Calu3 (cell line): ENCODE data around the gene TAS2R42. TPM values are rescaled to one million over a fixed set of nuclear protein-coding genes. Genes with fewer than 3 reads are reported as not detected.
A peak's percentile ranks its signal among the peaks of the same experiment; 100 is the strongest.

Source experiments
- BruUV-seq: library from RNA; stranded (reverse); fragments of 400-500 nt; replicated peaks from 2 replicates; lab custom pipeline; 2021; lab: Mats Ljungman, UMichigan
- CTCF ChIA-PET: fragments of 300-600 bp; sonication (Branson Sonifier 250); formaldehyde crosslinking; loops from one replicate; lab custom pipeline; 2022; ENCODE audit warnings: antibody characterized with exemption; lab: Charles Lee
- DNase-seq: peaks from one replicate; pipeline ENCODE4 v3.0.0; 2022
- H3K27ac Mint-ChIP-seq: one replicate; pipeline ENCODE4 v1.8.0; 2022; ENCODE audit warnings: mixed read lengths; ENCODE audit not compliant: unreplicated experiment
- H3K27me3 Mint-ChIP-seq: one replicate; pipeline ENCODE4 v1.8.0; 2022; ENCODE audit warnings: mixed read lengths; ENCODE audit not compliant: unreplicated experiment
- H3K36me3 Mint-ChIP-seq: one replicate; pipeline ENCODE4 v1.8.0; 2022; ENCODE audit warnings: mild to moderate bottlenecking, moderate library complexity, mixed read lengths; ENCODE audit not compliant: insufficient read depth, unreplicated experiment
- H3K4me1 Mint-ChIP-seq: one replicate; pipeline ENCODE4 v1.8.0; 2022; ENCODE audit warnings: mild to moderate bottlenecking, low read depth, mixed read lengths; ENCODE audit not compliant: unreplicated experiment
- H3K4me3 Mint-ChIP-seq: one replicate; pipeline ENCODE4 v1.8.0; 2022; ENCODE audit warnings: mild to moderate bottlenecking, low read depth, moderate library complexity, mixed read lengths; ENCODE audit not compliant: unreplicated experiment
- H3K9me3 Mint-ChIP-seq: one replicate; pipeline ENCODE4 v1.8.0; 2022; ENCODE audit warnings: low read depth, mixed read lengths; ENCODE audit not compliant: unreplicated experiment
- intact Hi-C: fragments of 100-400 bp; cut with micrococcal nuclease; formaldehyde crosslinking; loops from one replicate; pipeline ENCODE4 v1.10.0; 2022; ENCODE audit not compliant: unreplicated experiment
- total RNA-seq: library from RNA; stranded (reverse); gene quantifications from 2 replicates; pipeline ENCODE4 v1.2.3, GENCODE V29; 2022
- TF ChIP-seq, protein P1 (sequence below): fragments of 200-600 bp; IDR thresholded peaks from one replicate; pipeline ENCODE4 v1.8.0; 2022; ENCODE audit warnings: antibody characterized with exemption; ENCODE audit not compliant: unreplicated experiment

TAS2R42 gene
- total RNA-seq, 1 experiment from 2014 or later, result not detected

DNA sequence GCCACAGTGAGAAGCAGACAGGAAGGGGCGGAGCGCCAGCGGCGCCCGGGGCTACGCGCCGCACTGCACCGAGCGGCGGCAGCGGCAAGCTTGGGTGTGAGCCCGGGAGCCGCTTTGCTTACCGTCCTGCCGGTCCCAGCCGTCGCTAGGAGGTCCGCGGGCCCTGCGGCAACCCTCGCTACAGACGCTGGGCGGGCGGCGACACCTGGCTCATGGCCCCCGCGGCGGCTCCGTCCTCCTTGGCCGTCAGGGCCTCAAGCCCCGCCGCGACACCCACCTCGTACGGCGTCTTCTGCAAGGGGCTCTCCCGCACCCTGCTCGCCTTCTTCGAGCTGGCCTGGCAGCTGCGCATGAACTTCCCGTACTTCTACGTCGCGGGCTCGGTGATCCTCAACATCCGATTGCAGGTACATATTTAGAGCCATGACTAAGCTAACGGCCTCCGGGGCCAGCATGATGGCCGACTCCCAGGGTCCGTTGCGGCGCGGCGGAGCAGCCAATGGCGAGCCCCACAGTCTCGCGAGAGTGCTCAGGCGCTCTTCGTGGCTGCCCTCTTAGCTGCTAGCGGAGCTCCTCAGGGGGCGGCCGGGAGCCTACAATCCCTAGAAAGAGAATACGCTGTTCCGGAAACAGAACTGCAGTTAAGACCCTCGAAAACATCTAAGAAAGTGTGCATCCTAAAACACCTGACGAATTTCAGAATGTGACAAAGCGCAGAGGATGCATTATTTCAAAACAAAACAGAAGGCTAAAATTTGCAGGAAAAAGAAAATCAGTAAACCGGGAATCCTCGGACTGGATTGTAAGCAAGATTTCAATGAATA is 15.4 kb downstream of the TAS2R42 start, which contains the start of gene SMIM10L1:
TSS of gene SMIM10L1 (plus strand) at position 50 of the 824 bp plus-strand sequence. CDS start at position 213, 163 bp downstream.
- H3K4me1 Mint-ChIP-seq, result peaks cover 58% of the 10 kb centered on the region
- DNase-seq, result peak; percentile 92
- TF ChIP-seq, protein P1, sequence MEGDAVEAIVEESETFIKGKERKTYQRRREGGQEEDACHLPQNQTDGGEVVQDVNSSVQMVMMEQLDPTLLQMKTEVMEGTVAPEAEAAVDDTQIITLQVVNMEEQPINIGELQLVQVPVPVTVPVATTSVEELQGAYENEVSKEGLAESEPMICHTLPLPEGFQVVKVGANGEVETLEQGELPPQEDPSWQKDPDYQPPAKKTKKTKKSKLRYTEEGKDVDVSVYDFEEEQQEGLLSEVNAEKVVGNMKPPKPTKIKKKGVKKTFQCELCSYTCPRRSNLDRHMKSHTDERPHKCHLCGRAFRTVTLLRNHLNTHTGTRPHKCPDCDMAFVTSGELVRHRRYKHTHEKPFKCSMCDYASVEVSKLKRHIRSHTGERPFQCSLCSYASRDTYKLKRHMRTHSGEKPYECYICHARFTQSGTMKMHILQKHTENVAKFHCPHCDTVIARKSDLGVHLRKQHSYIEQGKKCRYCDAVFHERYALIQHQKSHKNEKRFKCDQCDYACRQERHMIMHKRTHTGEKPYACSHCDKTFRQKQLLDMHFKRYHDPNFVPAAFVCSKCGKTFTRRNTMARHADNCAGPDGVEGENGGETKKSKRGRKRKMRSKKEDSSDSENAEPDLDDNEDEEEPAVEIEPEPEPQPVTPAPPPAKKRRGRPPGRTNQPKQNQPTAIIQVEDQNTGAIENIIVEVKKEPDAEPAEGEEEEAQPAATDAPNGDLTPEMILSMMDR, result no peak
- CTCF ChIA-PET, result interaction anchor here (1.2 to 1.6 kb wide), 3 partner anchors 28 to 400 kb away, joined by 5 to 13 read pairs (median 5); no protein-coding TSS in a partner anchor
- intact Hi-C loops, result no loop called here
- no peaks in the 10 kb centered on the region for H3K9me3 Mint-ChIP-seq
- no peaks in the 10 kb centered on the region for H3K27me3 Mint-ChIP-seq
- H3K36me3 Mint-ChIP-seq, result peaks cover 39% of the 10 kb centered on the region
- H3K4me3 Mint-ChIP-seq, result peak within 1 kb of the TSS; percentile 97
- peak within 1 kb of the TSS; percentile 99 for H3K27ac Mint-ChIP-seq
- BruUV-seq, result no TSS peak

DNA sequence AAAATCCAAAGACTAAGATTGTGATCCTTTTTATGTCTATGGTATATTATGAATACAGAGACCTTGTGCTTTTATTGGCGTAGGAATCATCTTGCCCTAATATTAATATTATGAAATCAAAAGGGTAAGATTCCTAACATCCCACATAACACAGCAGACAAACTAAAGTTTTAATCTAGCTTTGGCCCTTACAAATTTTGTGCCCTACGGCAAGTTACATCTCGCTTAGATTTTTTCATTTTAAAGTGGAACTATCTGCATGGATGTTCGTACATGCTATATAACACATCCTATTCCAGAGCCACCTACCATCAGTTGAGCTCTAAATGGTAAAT is 16.0 kb downstream of the TAS2R42 start:
- Mint-ChIP-seq H3K4me3 (peak overlapping the region; percentile 97), H3K4me1 (peaks cover 54% of the 10 kb centered on the region), H3K27me3 (no peaks in the 10 kb centered on the region), H3K36me3 (peaks cover 43% of the 10 kb centered on the region), H3K9me3 (no peaks in the 10 kb centered on the region), H3K27ac (peak overlapping the region; percentile 99)
- no TSS peak for BruUV-seq
- TF ChIP-seq, protein P1, result no peak
- no peak for DNase-seq
- intact Hi-C loops, result no loop called here
- CTCF ChIA-PET, result interaction anchor here (1.3 to 1.6 kb wide), 2 partner anchors 29 to 228 kb away, joined by 5 to 13 read pairs; no protein-coding TSS in a partner anchor

DNA sequence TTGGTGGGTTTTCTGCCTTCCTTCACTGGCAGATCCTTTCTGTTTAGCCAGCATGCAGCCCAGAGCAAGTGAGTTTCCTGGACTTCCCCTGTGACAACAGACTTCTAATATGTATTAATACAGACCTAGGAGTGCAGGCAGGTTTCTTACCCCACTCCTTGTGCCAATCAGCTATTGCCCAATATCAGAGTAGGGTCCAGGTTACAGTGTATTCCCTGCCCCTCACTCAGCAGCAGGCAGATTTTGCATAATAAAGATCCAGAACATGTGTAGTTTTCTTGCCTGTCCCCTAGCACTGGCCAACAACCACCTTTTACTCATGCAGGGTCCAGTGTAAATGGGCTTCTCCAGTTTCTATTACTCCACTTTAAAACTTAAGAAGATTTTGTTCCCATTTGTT is 20.4 kb downstream of the TAS2R42 start:
- no TSS peak for BruUV-seq
- Mint-ChIP-seq H3K4me3 (no peak overlapping the region), H3K4me1 (peaks cover 26% of the 10 kb centered on the region), H3K27ac (no peak overlapping the region), H3K9me3 (no peaks in the 10 kb centered on the region), H3K36me3 (peaks cover 26% of the 10 kb centered on the region), H3K27me3 (no peaks in the 10 kb centered on the region)
- intact Hi-C loops, result no loop called here
- DNase-seq, result no peak
- TF ChIP-seq, protein P1, result no peak
- CTCF ChIA-PET, result no interaction called here

DNA sequence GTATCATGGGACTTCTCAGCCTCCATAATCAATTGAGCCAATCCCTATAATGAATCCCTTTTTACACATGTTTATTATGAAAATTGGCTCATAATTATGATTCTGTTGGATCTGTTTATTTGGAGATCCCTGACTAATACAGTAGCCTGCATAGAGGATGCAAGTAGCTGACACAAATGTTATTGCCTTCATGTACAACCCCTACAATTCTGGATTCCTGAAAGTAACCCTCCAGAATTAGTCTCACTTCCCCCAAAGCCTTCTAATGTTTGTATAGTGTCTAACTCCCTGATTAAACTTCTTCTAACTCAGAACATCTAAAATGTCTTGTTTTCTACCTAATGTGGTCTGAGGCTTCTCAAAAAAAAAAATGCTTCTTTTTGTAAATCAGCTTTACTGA is 22.4 kb downstream of the TAS2R42 start:
- TF ChIP-seq, protein P1, result no peak
- no peak for DNase-seq
- H3K4me3 Mint-ChIP-seq, result no peak overlapping the region
- intact Hi-C loops, result no loop called here
- H3K4me1 Mint-ChIP-seq, result peaks cover 17% of the 10 kb centered on the region
- no peak overlapping the region for H3K27ac Mint-ChIP-seq
- H3K36me3 Mint-ChIP-seq, result peaks cover 18% of the 10 kb centered on the region
- H3K27me3 Mint-ChIP-seq, result no peaks in the 10 kb centered on the region
- CTCF ChIA-PET, result no interaction called here
- no peaks in the 10 kb centered on the region for H3K9me3 Mint-ChIP-seq
- no TSS peak for BruUV-seq
